NT2/D1 (cell line): ENCODE data around the gene RAB34.

Experiments
- DNase-seq: peaks from one replicate; pipeline ENCODE4 v3.0.0-alpha.2; 2011; ENCODE audit warnings: low read depth, low spot score
- H3K27me3 ChIP-seq: 2 replicates; pipeline ENCODE4 v1.6.0; 2011; ENCODE audit warnings: mild to moderate bottlenecking; ENCODE audit not compliant: insufficient read length, insufficient read depth
- H3K36me3 ChIP-seq: 2 replicates; pipeline ENCODE4 v1.6.1; 2011; ENCODE audit warnings: mild to moderate bottlenecking, low read length, mixed read lengths; ENCODE audit not compliant: insufficient read depth, insufficient read length
- H3K4me1 ChIP-seq: 2 replicates; pipeline ENCODE4 v1.5.1; 2011; ENCODE audit not compliant: insufficient read depth, insufficient read length
- H3K4me3 ChIP-seq: 2 replicates; pipeline ENCODE4 v1.5.1; 2011; ENCODE audit warnings: low read depth; ENCODE audit not compliant: insufficient read length
- H3K9ac ChIP-seq: 2 replicates; pipeline ENCODE4 v1.6.0; 2011; ENCODE audit warnings: low read depth; ENCODE audit not compliant: insufficient read length
- H3K9me3 ChIP-seq: 2 replicates; pipeline ENCODE4 v1.5.1; 2011; ENCODE audit warnings: mild to moderate bottlenecking, low read length; ENCODE audit not compliant: insufficient read depth
- SUZ12 ChIP-seq: IDR thresholded peaks from 2 replicates; pipeline ENCODE4 v1.6.1; 2011; ENCODE audit not compliant: insufficient read length, insufficient read depth; ENCODE audit errors: extremely low read depth
- YY1 ChIP-seq: IDR thresholded peaks from 2 replicates; pipeline ENCODE4 v1.6.1; 2011; ENCODE audit not compliant: insufficient read length, insufficient read depth
- ZNF274 ChIP-seq: IDR thresholded peaks from 2 replicates; pipeline ENCODE4 v1.6.1; 2011; ENCODE audit warnings: mild to moderate bottlenecking, low read depth, low read length

Gene RAB34

GRCh38 chr17:28710861-28711722, 6.6 kb downstream of the RAB34 start:
- H3K27me3 ChIP-seq = no peaks in the 10 kb centered on the region
- H3K4me1 ChIP-seq = peaks cover 22% of the 10 kb centered on the region
- DNase-seq = peak; percentile 80
- peak overlapping the region; percentile 67 for H3K4me3 ChIP-seq
- H3K36me3 ChIP-seq = peaks cover 44% of the 10 kb centered on the region
- peak overlapping the region; percentile 97 for H3K9ac ChIP-seq
- no peak for TF ChIP-seq ZNF274
- no peak for TF ChIP-seq SUZ12
- no peak for TF ChIP-seq YY1
- H3K9me3 ChIP-seq = no peaks in the 10 kb centered on the region

- peaks cover 41% of the 10 kb centered on the region for H3K36me3 ChIP-seq
- peaks cover 17% of the 10 kb centered on the region for H3K4me1 ChIP-seq
- no peaks in the 10 kb centered on the region for H3K9me3 ChIP-seq
- no peaks in the 10 kb centered on the region for H3K27me3 ChIP-seq
- H3K4me3 ChIP-seq = no peak overlapping the region
- no peak for DNase-seq
- TF ChIP-seq SUZ12 = no peak
- TF ChIP-seq ZNF274 = no peak
- no peak for TF ChIP-seq YY1
- H3K9ac ChIP-seq = no peak overlapping the region
These were observed 10.3 kb downstream of the RAB34 start for GRCh38 chr17:28707339-28707720.

- Histone ChIP-seq H3K9me3 (no peaks in the 10 kb centered on the region), H3K9ac (no peak overlapping the region), H3K4me1 (peaks cover 23% of the 10 kb centered on the region), H3K36me3 (peaks cover 48% of the 10 kb centered on the region), H3K27me3 (no peaks in the 10 kb centered on the region), H3K4me3 (no peak overlapping the region)
- TF ChIP-seq YY1 (no peak), SUZ12 (no peak), ZNF274 (no peak)
- DNase-seq = no peak
These were observed 11.0 kb downstream of the RAB34 start for GRCh38 chr17:28706471-28707338.

GRCh38 chr17:28705728-28706334, 11.8 kb downstream of the RAB34 start:
- TF ChIP-seq SUZ12 (no peak), YY1 (no peak), ZNF274 (no peak)
- H3K4me1 ChIP-seq = peaks cover 29% of the 10 kb centered on the region
- peaks cover 56% of the 10 kb centered on the region for H3K36me3 ChIP-seq
- H3K4me3 ChIP-seq = no peak overlapping the region
- H3K9ac ChIP-seq = no peak overlapping the region
- no peaks in the 10 kb centered on the region for H3K27me3 ChIP-seq
- no peak for DNase-seq
- H3K9me3 ChIP-seq = no peaks in the 10 kb centered on the region

- Histone ChIP-seq H3K4me3 (no peak overlapping the region), H3K27me3 (no peaks in the 10 kb centered on the region), H3K4me1 (peaks cover 30% of the 10 kb centered on the region), H3K9me3 (no peaks in the 10 kb centered on the region), H3K36me3 (peaks cover 63% of the 10 kb centered on the region), H3K9ac (peak overlapping the region; percentile 52)
- DNase-seq = no peak
- TF ChIP-seq SUZ12 = no peak
- no peak for TF ChIP-seq ZNF274
- no peak for TF ChIP-seq YY1
These were observed 12.5 kb downstream of the RAB34 start for GRCh38 chr17:28705074-28705659.

- Histone ChIP-seq H3K9ac (no peak overlapping the region), H3K36me3 (peaks cover 68% of the 10 kb centered on the region), H3K4me1 (peaks cover 26% of the 10 kb centered on the region)
These were observed 13.3 kb downstream of the RAB34 start for GRCh38 chr17:28704219-28704858.

More at GRCh38 chr17:28704219-28704858, 13.3 kb downstream of the RAB34 start:
- TF ChIP-seq ZNF274 = no peak
- no peak for TF ChIP-seq SUZ12
- TF ChIP-seq YY1 = no peak
- H3K9me3 ChIP-seq = no peaks in the 10 kb centered on the region
- no peak overlapping the region for H3K4me3 ChIP-seq
- no peak for DNase-seq
- no peaks in the 10 kb centered on the region for H3K27me3 ChIP-seq
